Uterus (tissue), 4 donors: ENCODE measurements around the gene NFATC1. TPM values are rescaled to one million over a fixed set of nuclear protein-coding genes. Genes with fewer than 3 reads are reported as not detected.

ENCODE experiments used
- DNase-seq, 2 donors: peaks; one replicate each; pipeline ENCODE4 v3.0.0-alpha.2; 2019 to 2020
- H3K27ac ChIP-seq, 2 donors: fragments of 200-600 bp; sonication (generic); 1 replicate in 1 of 2; 2 replicates in 1 of 2; pipeline ENCODE4 v1.5.1; 2016 to 2018
- H3K27me3 ChIP-seq, 2 donors: fragments of 200-600 bp; sonication (generic); one replicate each; pipeline ENCODE4 v1.5.1; 2018 to 2019; ENCODE audit warnings: control low read depth in 1 of 2
- H3K36me3 ChIP-seq, 2 donors: fragments of 200-600 bp; sonication (generic); one replicate each; pipeline ENCODE4 v1.5.1; 2019; ENCODE audit warnings: control low read depth in 1 of 2
- H3K4me1 ChIP-seq, 2 donors: fragments of 200-600 bp; sonication (generic); one replicate each; pipeline ENCODE4 v1.5.1; 2018 to 2019; ENCODE audit warnings: control low read depth in 1 of 2
- H3K4me3 ChIP-seq, 2 donors: fragments of 200-600 bp; sonication (generic); 1 replicate in 1 of 2; 2 replicates in 1 of 2; pipeline ENCODE4 v1.5.1; 2018 to 2019; ENCODE audit warnings: mild to moderate bottlenecking in 1 of 2
- H3K9me3 ChIP-seq, 2 donors: fragments of 200-600 bp; sonication (generic); one replicate each; pipeline ENCODE4 v1.5.1; 2019; ENCODE audit warnings: control low read depth in 1 of 2
- CTCF ChIP-seq, 4 experiments: fragments of 200-600 bp in 2 of 4; fragments of 450-650 bp in 2 of 4; sonication (generic) in 2 of 4; IDR thresholded peaks; one replicate each; pipeline ENCODE4 v1.5.1; 2016 to 2019; ENCODE audit warnings: antibody characterized with exemption in 4 of 4, mild to moderate bottlenecking in 2 of 4, moderate library complexity in 1 of 4
- POLR2A ChIP-seq, 2 donors: fragments of 450-650 bp; IDR thresholded peaks; one replicate each; pipeline ENCODE4 v1.6.1; 2016; ENCODE audit warnings: antibody characterized with exemption in 2 of 2, mild to moderate bottlenecking in 1 of 2, moderate library complexity in 1 of 2
- intact Hi-C: fragments of 100-400 bp; cut with DNase I; formaldehyde crosslinking; loops from one replicate; pipeline ENCODE4 v1.15.1; 2023; ENCODE audit warnings: low total_unique reads
- total RNA-seq, 4 donors: library from RNA; depleted of rRNA in 3 of 4; stranded (reverse); fragments of >200 nt in 3 of 4; gene quantifications; one replicate each; pipeline versions ENCODE4 v1.1.0 to v1.2.4, GENCODE V29; 2014 to 2023
- donor health status: DM: yes; HTN: yes; CAD: no.

The NFATC1 gene
- total RNA-seq, 4 donors from 2014 or later: 9.2 to 25.1 (median 14.6) TPM

- Histone ChIP-seq H3K4me1 (no peaks in the 10 kb centered on the region), H3K9me3 (no peaks in the 10 kb centered on the region), H3K27ac (no peak overlapping the region), H3K4me3 (no peak overlapping the region), H3K27me3 (no peaks in the 10 kb centered on the region), H3K36me3 (no peaks in the 10 kb centered on the region)
- peak; percentile 7 to 9 for DNase-seq
- intact Hi-C loops: no loop called here
- TF ChIP-seq POLR2A (IDR thresholded peaks at IDR 0.05) (no peak), CTCF (IDR thresholded peaks at IDR 0.05) (no peak)
Measured at GRCh38 chr18:79533591-79533990, 137.9 kb downstream of the NFATC1 start.

GRCh38 chr18:79534356-79534755 lies 138.6 kb downstream of the NFATC1 start:
- peak in 1 of 2 donors; percentile 5 for DNase-seq
- no peaks in the 10 kb centered on the region for H3K27me3 ChIP-seq
- no peak for TF ChIP-seq CTCF (IDR thresholded peaks at IDR 0.05)
- TF ChIP-seq POLR2A (IDR thresholded peaks at IDR 0.05): no peak
- intact Hi-C loops: no loop called here
- no peaks in the 10 kb centered on the region for H3K9me3 ChIP-seq
- no peaks in the 10 kb centered on the region for H3K36me3 ChIP-seq
- H3K27ac ChIP-seq: no peak overlapping the region
- no peak overlapping the region for H3K4me3 ChIP-seq
- H3K4me1 ChIP-seq: no peaks in the 10 kb centered on the region

GRCh38 chr18:79537758-79538157 lies 142.0 kb downstream of the NFATC1 start:
- Histone ChIP-seq H3K27me3 (no peaks in the 10 kb centered on the region), H3K4me3 (no peak overlapping the region), H3K9me3 (no peaks in the 10 kb centered on the region), H3K27ac (no peak overlapping the region), H3K36me3 (no peaks in the 10 kb centered on the region), H3K4me1 (no peaks in the 10 kb centered on the region)
- peak in 1 of 2 donors; percentile 4 for DNase-seq
- intact Hi-C loops: no loop called here
- TF ChIP-seq CTCF (IDR thresholded peaks at IDR 0.05) (no peak), POLR2A (IDR thresholded peaks at IDR 0.05) (no peak)

- intact Hi-C loops: no loop called here
- Histone ChIP-seq H3K4me1 (no peaks in the 10 kb centered on the region), H3K36me3 (no peaks in the 10 kb centered on the region), H3K27me3 (no peaks in the 10 kb centered on the region), H3K4me3 (no peak overlapping the region), H3K9me3 (no peaks in the 10 kb centered on the region), H3K27ac (no peak overlapping the region)
- DNase-seq: no peak
- TF ChIP-seq POLR2A (IDR thresholded peaks at IDR 0.05) (no peak), CTCF (IDR thresholded peaks at IDR 0.05) (no peak)
Measured at GRCh38 chr18:79538635-79539034, 142.9 kb downstream of the NFATC1 start.

GRCh38 chr18:79540161-79540903 lies 144.6 kb downstream of the NFATC1 start:
- Histone ChIP-seq H3K4me1 (no peaks in the 10 kb centered on the region), H3K36me3 (no peaks in the 10 kb centered on the region), H3K27ac (no peak overlapping the region), H3K9me3 (no peaks in the 10 kb centered on the region), H3K4me3 (no peak overlapping the region), H3K27me3 (no peaks in the 10 kb centered on the region)
- TF ChIP-seq POLR2A (IDR thresholded peaks at IDR 0.05) (no peak), CTCF (IDR thresholded peaks at IDR 0.05) (no peak)
- DNase-seq: peak in 1 of 2 donors; percentile 12
- intact Hi-C loops: no loop called here
